GM13976 (cell line): ENCODE results near the gene DRD1.
A peak's percentile ranks its signal among the peaks of the same experiment; 100 is the strongest.

Experiments used
- DNase-seq: peaks from one replicate; pipeline ENCODE4 v3.0.0; 2012; ENCODE audit warnings: low spot score
- CTCF ChIP-seq: IDR thresholded peaks from 2 replicates; pipeline ENCODE4 v1.5.1; 2012; ENCODE audit warnings: borderline replicate concordance, mild to moderate bottlenecking; ENCODE audit not compliant: insufficient read depth; ENCODE audit errors: extremely low read depth, missing control alignments, control extremely low read depth
- in situ Hi-C: fragments of 300-500 bp; cut with MboI; formaldehyde crosslinking; loops from one replicate; pipeline ENCODE4 v1.12.0; 2022; ENCODE audit warnings: low sequenced_read_pairs, mixed read lengths, inconsistent platforms; ENCODE audit not compliant: unreplicated experiment

The DRD1 gene

DNA sequence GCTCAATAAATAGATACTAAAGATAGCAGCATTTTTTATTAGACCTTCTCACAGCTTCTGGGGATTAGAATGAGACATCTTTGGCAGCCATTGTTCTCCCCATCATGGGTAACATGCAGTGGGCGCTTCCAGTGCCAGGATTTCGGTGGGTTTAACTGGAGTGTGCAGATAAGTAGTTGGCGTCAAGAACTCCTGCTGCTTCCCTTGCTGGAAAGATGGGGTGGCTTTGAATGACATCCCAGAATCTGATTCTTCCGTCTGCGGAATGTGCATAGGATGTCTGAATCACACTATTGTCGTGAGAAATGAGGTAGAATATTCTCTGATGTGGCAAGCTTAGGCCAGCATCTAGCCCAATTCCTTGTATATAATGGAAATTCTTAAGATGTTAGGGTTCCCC lies 41.6 kb upstream of the DRD1 start:
- no peak for TF ChIP-seq CTCF
- DNase-seq: no peak
- in situ Hi-C loops: no loop called here

DNA sequence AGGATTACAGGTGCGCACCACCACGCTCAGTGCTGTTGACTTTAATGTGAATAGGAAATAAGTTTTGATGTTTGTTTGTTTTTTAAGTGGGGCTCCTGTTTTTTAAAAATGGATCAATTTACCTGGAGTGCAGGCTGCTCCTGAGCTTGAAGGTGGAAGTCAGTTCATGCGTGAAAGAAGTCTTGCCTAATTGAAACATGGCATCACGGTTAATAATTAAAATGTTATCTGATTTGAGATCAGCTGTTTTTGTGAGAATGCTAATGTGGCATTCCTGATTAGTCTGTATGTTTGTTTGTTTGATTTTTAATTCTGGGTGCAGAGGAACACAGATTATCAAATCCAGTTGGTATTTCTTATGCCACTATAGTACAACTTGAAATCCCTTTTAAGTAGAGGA lies 40.8 kb upstream of the DRD1 start:
- no peak for TF ChIP-seq CTCF
- in situ Hi-C loops: no loop called here
- no peak for DNase-seq

DNA sequence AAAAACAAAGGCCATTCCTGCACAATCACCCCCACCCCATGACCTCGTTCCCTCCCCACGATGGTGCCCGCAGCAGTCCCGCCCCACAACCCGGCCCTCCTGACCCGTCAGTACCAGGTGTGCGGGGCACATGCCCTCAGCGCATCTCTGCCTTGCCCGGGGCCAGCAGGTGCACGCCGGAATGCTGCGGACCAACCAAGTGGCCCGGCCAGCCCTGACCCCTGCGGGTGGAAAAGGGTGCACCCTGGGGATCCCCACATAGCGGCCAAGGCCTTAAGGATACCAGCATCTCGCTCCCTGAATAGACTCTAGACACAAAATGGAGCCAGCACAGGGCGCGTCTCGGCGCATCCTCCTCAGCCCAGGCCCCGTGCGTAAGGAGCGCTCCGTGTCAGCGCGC lies 40.3 kb upstream of the DRD1 start:
- DNase-seq: no peak
- no peak for TF ChIP-seq CTCF
- in situ Hi-C loops: no loop called here

GRCh38 chr5:175483337-175483736 lies 39.4 kb upstream of the DRD1 start:
- DNase-seq: no peak
- in situ Hi-C loops: no loop called here
- TF ChIP-seq CTCF: no peak

DNA sequence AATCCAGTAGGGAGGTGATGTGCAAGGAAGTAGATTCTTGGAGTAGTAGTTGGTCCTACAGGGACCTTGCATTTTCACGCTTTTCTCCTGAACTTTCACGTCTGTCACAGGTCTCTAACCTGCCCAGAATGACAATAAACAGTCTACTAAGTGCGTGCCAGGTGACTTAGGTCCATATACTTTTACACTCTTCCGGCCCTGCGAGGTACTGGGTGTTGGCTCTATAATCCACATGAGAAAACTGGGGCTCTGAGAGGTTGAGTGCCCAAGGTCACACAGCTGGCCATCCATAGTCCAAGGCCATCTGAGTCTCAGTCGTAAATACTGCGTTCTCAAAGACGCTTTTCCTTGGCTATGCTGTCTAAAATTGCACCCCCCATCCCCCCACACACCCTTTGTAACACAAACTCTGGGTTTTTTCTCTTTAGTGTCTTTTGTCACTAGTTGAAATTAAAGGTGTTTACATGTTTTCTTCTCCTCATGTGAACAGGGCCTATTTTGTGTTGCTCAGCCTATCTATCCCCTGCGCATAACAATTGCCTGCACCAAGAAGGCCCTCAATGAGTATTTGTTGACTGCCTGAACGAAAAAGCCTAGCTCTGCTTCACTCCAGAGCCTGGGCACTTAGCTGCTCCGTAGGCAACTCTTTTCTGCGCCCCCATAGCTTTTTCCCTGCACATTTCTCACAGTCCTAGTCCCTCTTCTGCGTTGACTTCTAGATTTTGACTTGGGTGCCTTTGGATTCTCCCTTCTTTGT lies 35.3 kb upstream of the DRD1 start:
- TF ChIP-seq CTCF: no peak
- in situ Hi-C loops: no loop called here
- DNase-seq: no peak

DNA sequence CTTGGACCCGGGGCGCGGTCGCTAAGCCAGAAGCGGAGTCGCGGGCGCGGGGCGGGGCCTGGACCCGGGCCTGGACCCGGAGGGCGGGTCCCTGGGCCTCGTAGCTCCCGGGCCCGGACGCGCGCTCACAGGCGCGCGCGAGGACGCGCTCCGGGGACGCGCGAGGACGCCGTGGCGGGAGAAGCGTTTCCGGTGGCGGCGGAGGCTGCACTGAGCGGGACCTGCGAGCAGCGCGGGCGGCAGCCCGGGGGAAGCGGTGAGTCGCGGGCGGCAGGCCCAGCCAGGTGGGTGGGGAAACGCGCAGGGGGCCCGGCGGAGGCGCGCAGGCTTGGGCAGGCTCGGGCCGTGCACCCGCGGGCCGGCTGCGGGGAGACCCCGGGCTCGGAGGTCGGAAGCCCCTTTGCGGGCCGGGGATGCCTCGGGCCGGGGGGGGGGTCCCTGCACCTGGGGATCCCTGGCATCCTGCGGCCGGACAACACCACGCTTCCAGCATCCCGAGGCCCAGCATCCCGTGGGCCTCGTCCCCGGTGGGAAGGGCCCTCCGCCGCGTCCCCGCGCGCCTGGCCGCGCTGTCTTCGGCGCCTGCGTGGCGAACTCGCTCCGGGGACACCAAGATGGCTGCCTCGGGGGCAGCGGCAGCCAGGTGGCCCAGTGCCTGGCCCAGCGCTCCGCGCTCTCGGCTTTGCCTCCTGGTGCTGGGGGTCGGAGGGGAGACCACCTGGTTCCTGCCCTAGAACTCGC lies 34.6 kb upstream of the DRD1 start, which contains the start of gene SFXN1:
Gene SFXN1, plus strand, starts transcription at position 177 of the 741 bp plus-strand sequence. CDS start 13,544 bp downstream, outside the sequence.
- in situ Hi-C loops: no loop called here
- no peak for TF ChIP-seq CTCF

More for the DNA sequence above, 34.6 kb upstream of the DRD1 start, which contains the start of gene SFXN1:
- peak; percentile 96 for DNase-seq
